LNCAP (cell line): Measurements from ENCODE around the gene ERAS.

Experiments used
- CTCF ChIP-seq: fragments of 450-650 bp; IDR thresholded peaks from 2 replicates; pipeline ENCODE4 v1.5.1; 2017; ENCODE audit warnings: mild to moderate bottlenecking

The ERAS gene

GRCh38 chrX:48791063-48791820 lies 35.1 kb upstream of the ERAS start:
- no peak for TF ChIP-seq CTCF

GRCh38 chrX:48792219-48792618 lies 34.1 kb upstream of the ERAS start:
- no peak for TF ChIP-seq CTCF

- TF ChIP-seq CTCF, result no peak
Observed at GRCh38 chrX:48793935-48794334, 32.4 kb upstream of the ERAS start.

- no peak for TF ChIP-seq CTCF
Observed at GRCh38 chrX:48794340-48794910, 31.9 kb upstream of the ERAS start.

GRCh38 chrX:48794911-48795515 lies 31.3 kb upstream of the ERAS start:
- TF ChIP-seq CTCF, result no peak

- TF ChIP-seq CTCF, result no peak
Observed at GRCh38 chrX:48798318-48798717, 28.0 kb upstream of the ERAS start.

GRCh38 chrX:48800574-48801279 lies 25.6 kb upstream of the ERAS start:
- TF ChIP-seq CTCF, result no peak
